Effector memory CD4-positive, alpha-beta T cell (primary cell): Measurements from ENCODE around the gene CASP14.
"Not testable (repeated sequence)": the region's sequence is repeated elsewhere in the genome, so short reads cannot be mapped to it uniquely, and the experiment has no call there.

ENCODE experiments used
- DNase-seq, 3 donors: peaks; one replicate each; pipeline ENCODE4 v3.0.0-alpha.2; 2020
- H3K27ac ChIP-seq: 2 replicates; pipeline ENCODE4 v1.7.0; 2013; ENCODE audit warnings: mild to moderate bottlenecking, low read length, moderate library complexity; ENCODE audit not compliant: insufficient read depth, poor library complexity, severe bottlenecking
- H3K27me3 ChIP-seq: replicated peaks from 2 replicates; pipeline ENCODE4 v1.7.0; 2013; ENCODE audit warnings: mild to moderate bottlenecking, low read length; ENCODE audit not compliant: insufficient read depth, control insufficient read depth, poor library complexity, severe bottlenecking
- H3K36me3 ChIP-seq: 2 replicates; pipeline ENCODE4 v1.7.0; 2013; ENCODE audit warnings: mild to moderate bottlenecking, low read length, moderate library complexity; ENCODE audit not compliant: control insufficient read depth, insufficient read depth
- H3K4me1 ChIP-seq: 2 replicates; pipeline ENCODE4 v1.7.0; 2013; ENCODE audit warnings: low read length, mild to moderate bottlenecking; ENCODE audit not compliant: control insufficient read depth, insufficient read depth, poor library complexity, severe bottlenecking
- H3K4me3 ChIP-seq: 2 replicates; pipeline ENCODE4 v1.7.0; 2013; ENCODE audit warnings: low read length, low read depth, mild to moderate bottlenecking; ENCODE audit not compliant: insufficient read depth, poor library complexity, severe bottlenecking
- H3K9me3 ChIP-seq: 2 replicates; pipeline ENCODE4 v1.7.0; 2013; ENCODE audit warnings: mild to moderate bottlenecking, low read length, moderate library complexity; ENCODE audit not compliant: control insufficient read depth
- total RNA-seq, 3 donors: gene quantifications; one replicate each; lab custom pipeline; 2026; lab: John Stamatoyannopoulos, UW

CASP14 gene
- 0 reads per million in 3 donors for total RNA-seq

GRCh38 chr19:15048885-15049541 is at the start of gene CASP14:
Gene CASP14, plus strand, starts transcription at chr19:15049480. Its CDS starts 2,772 bp downstream, at chr19:15052252.
- Histone ChIP-seq H3K4me3 (no peak within 1 kb of the TSS), H3K4me1 (no peaks in the 10 kb centered on the region)

GRCh38 chr19:15008308-15008707 is 41.0 kb upstream of the CASP14 start:
- H3K27ac ChIP-seq: no peak overlapping the region
- no peak overlapping the region for H3K4me3 ChIP-seq
- no peaks in the 10 kb centered on the region for H3K36me3 ChIP-seq
- no peaks in the 10 kb centered on the region for H3K9me3 ChIP-seq
- DNase-seq: no peak
- no peaks in the 10 kb centered on the region for H3K4me1 ChIP-seq
- peaks cover 7% of the 10 kb centered on the region for H3K27me3 ChIP-seq

More at GRCh38 chr19:15048885-15049541, at the start of gene CASP14:
- no peak for DNase-seq
- Histone ChIP-seq H3K36me3 (no peaks in the 10 kb centered on the region), H3K27me3 (no peaks in the 10 kb centered on the region), H3K27ac (no peak within 1 kb of the TSS), H3K9me3 (no peaks in the 10 kb centered on the region)

- Histone ChIP-seq H3K36me3 (no peaks in the 10 kb centered on the region), H3K4me3 (no peak overlapping the region), H3K4me1 (no peaks in the 10 kb centered on the region), H3K9me3 (no peaks in the 10 kb centered on the region), H3K27ac (no peak overlapping the region), H3K27me3 (peaks cover 7% of the 10 kb centered on the region)
- DNase-seq: no peak
These were observed 38.6 kb upstream of the CASP14 start for GRCh38 chr19:15010501-15011300.

- H3K9me3 ChIP-seq: no peaks in the 10 kb centered on the region
- no peaks in the 10 kb centered on the region for H3K36me3 ChIP-seq
- H3K4me3 ChIP-seq: no peak overlapping the region
- no peak overlapping the region for H3K27ac ChIP-seq
- no peaks in the 10 kb centered on the region for H3K4me1 ChIP-seq
- DNase-seq: no peak
- H3K27me3 ChIP-seq: peaks cover 7% of the 10 kb centered on the region
These were observed 34.7 kb upstream of the CASP14 start for GRCh38 chr19:15014579-15014978.

GRCh38 chr19:15015946-15016542 is 33.2 kb upstream of the CASP14 start:
- DNase-seq: no peak
- Histone ChIP-seq H3K27me3 (no peaks in the 10 kb centered on the region), H3K9me3 (no peaks in the 10 kb centered on the region), H3K36me3 (no peaks in the 10 kb centered on the region), H3K27ac (no peak overlapping the region), H3K4me1 (no peaks in the 10 kb centered on the region), H3K4me3 (no peak overlapping the region)

- H3K36me3 ChIP-seq, H3K4me3 ChIP-seq, H3K4me1 ChIP-seq, H3K9me3 ChIP-seq, DNase-seq, H3K27ac ChIP-seq, H3K27me3 ChIP-seq: not testable (repeated sequence)
These were observed 30.4 kb upstream of the CASP14 start for GRCh38 chr19:15018836-15019235.

- H3K36me3 ChIP-seq: no peaks in the 10 kb centered on the region
- no peak overlapping the region for H3K4me3 ChIP-seq
- no peaks in the 10 kb centered on the region for H3K27me3 ChIP-seq
- no peaks in the 10 kb centered on the region for H3K9me3 ChIP-seq
- no peak for DNase-seq
- H3K27ac ChIP-seq: no peak overlapping the region
- no peaks in the 10 kb centered on the region for H3K4me1 ChIP-seq
These were observed 27.8 kb upstream of the CASP14 start for GRCh38 chr19:15021286-15022007.

GRCh38 chr19:15022752-15023151 is 26.5 kb upstream of the CASP14 start:
- no peaks in the 10 kb centered on the region for H3K36me3 ChIP-seq
- no peaks in the 10 kb centered on the region for H3K27me3 ChIP-seq
- H3K27ac ChIP-seq: no peak overlapping the region
- DNase-seq: no peak
- no peak overlapping the region for H3K4me3 ChIP-seq
- H3K9me3 ChIP-seq: no peaks in the 10 kb centered on the region
- no peaks in the 10 kb centered on the region for H3K4me1 ChIP-seq

GRCh38 chr19:15025217-15025616 is 24.1 kb upstream of the CASP14 start:
- Histone ChIP-seq H3K4me3 (no peak overlapping the region), H3K27ac (no peak overlapping the region), H3K9me3 (no peaks in the 10 kb centered on the region), H3K4me1 (no peaks in the 10 kb centered on the region), H3K27me3 (no peaks in the 10 kb centered on the region), H3K36me3 (no peaks in the 10 kb centered on the region)
- no peak for DNase-seq
